Smooth muscle cell (in vitro differentiated cells): ENCODE measurements around the gene L3MBTL2. TPM values are rescaled to one million over a fixed set of nuclear protein-coding genes. Genes with fewer than 3 reads are reported as not detected.

Experiments used
- DNase-seq: peaks from one replicate; lab custom pipeline; 2025; ENCODE audit not compliant: unreplicated experiment; lab: John Stamatoyannopoulos, UW
- H2AFZ ChIP-seq: fragments of 200-600 bp; sonication (generic); 2 replicates; pipeline ENCODE4 v1.6.0; 2016; ENCODE audit warnings: antibody characterized with exemption, low read depth, mild to moderate bottlenecking
- H3F3A ChIP-seq: fragments of 200-600 bp; sonication (generic); 2 replicates; pipeline ENCODE4 v1.6.0; 2017; ENCODE audit warnings: antibody characterized with exemption, low read depth
- H3K27ac ChIP-seq: fragments of 200-600 bp; sonication (generic); 2 replicates; pipeline ENCODE4 v1.5.1; 2016; ENCODE audit warnings: low read depth, mild to moderate bottlenecking
- H3K27me3 ChIP-seq: fragments of 200-600 bp; sonication (generic); 2 replicates; pipeline ENCODE4 v1.6.1; 2016; ENCODE audit warnings: low read depth, mild to moderate bottlenecking
- H3K36me3 ChIP-seq: fragments of 200-600 bp; sonication (generic); 2 replicates; pipeline ENCODE4 v1.5.1; 2016; ENCODE audit warnings: low read depth
- H3K4me1 ChIP-seq: fragments of 200-600 bp; sonication (generic); 2 replicates; pipeline ENCODE4 v1.5.1; 2016; ENCODE audit warnings: low read depth
- H3K4me2 ChIP-seq: fragments of 200-600 bp; sonication (generic); 2 replicates; pipeline ENCODE4 v1.6.0; 2016; ENCODE audit warnings: mild to moderate bottlenecking
- H3K4me3 ChIP-seq: fragments of 200-600 bp; sonication (generic); 2 replicates; pipeline ENCODE4 v1.5.1; 2016; ENCODE audit warnings: mild to moderate bottlenecking
- H3K79me2 ChIP-seq: fragments of 200-600 bp; sonication (generic); 2 replicates; pipeline ENCODE4 v1.6.0; 2016; ENCODE audit warnings: low read depth, mild to moderate bottlenecking
- H3K9ac ChIP-seq: fragments of 200-600 bp; sonication (generic); 2 replicates; pipeline ENCODE4 v1.6.0; 2016; ENCODE audit warnings: low read depth
- H3K9me3 ChIP-seq: fragments of 200-600 bp; sonication (generic); replicated peaks from 2 replicates; pipeline ENCODE4 v1.5.1; 2016; ENCODE audit warnings: low read depth
- H4K20me1 ChIP-seq: fragments of 200-600 bp; sonication (generic); 2 replicates; pipeline ENCODE4 v1.6.0; 2016; ENCODE audit warnings: low read depth
- WGBS: methylation state at CpG from one replicate; pipeline ENCODE4 v1.1.7; 2016; ENCODE audit warnings: low lambda C conversion rate; 5-methylcytosine and 5-hydroxymethylcytosine counted together
- microRNA-seq: library from miRNA; unstranded; fragments of <30 nt; microRNA quantifications from one replicate; pipeline ENCODE4, GENCODE V29; 2016; ENCODE audit warnings: borderline number of aligned reads
- polyA plus RNA-seq: library from polyadenylated mRNA; unstranded; fragments of >200 nt; fragmentation: Nextera tagmentation; extraction: Ambion mirVana; gene quantifications from 2 replicates; pipeline ENCODE4 v1.2.1, GENCODE V29; 2016
- small RNA-seq: library from RNA; depleted of rRNA; stranded (forward); fragments of <200 nt; gene quantifications from one replicate; pipeline ENCODE3, GENCODE V24; 2014
- total RNA-seq: library from RNA; depleted of rRNA; stranded (reverse); fragments of >200 nt; gene quantifications from 2 replicates; pipeline ENCODE4 v1.2.3, GENCODE V29; 2014
- TF ChIP-seq, protein P1 (sequence below): fragments of 200-600 bp; sonication (generic); IDR thresholded peaks from 2 replicates; pipeline ENCODE4 v1.5.1; 2017; ENCODE audit warnings: borderline replicate concordance, mild to moderate bottlenecking, antibody characterized with exemption; ENCODE audit not compliant: insufficient read depth, poor library complexity, severe bottlenecking

Gene L3MBTL2
- total and polyA plus RNA-seq, 2 experiments from 2014 or later, result 10.7 to 15.5 TPM

DNA sequence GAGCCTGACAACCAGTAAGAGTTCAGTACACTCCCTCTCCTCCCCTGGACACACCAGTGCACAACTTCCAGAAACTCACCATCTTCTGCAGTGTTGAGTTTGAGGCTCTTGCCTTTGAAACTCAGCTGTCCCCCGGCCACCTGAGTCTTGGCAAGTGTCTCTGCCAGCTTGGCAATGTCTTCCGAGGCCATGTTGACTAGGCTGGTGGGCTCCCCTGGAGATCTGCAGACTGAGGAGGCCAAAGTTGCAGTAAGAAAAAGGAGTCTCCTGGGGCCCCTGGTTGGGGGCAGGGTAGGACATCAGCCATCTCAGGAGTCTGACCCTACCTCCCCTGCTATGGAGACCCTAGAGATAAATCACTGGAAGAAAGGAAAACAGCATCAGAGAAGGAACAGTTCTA lies 75.7 kb downstream of the L3MBTL2 start:
- TF ChIP-seq, protein P1, sequence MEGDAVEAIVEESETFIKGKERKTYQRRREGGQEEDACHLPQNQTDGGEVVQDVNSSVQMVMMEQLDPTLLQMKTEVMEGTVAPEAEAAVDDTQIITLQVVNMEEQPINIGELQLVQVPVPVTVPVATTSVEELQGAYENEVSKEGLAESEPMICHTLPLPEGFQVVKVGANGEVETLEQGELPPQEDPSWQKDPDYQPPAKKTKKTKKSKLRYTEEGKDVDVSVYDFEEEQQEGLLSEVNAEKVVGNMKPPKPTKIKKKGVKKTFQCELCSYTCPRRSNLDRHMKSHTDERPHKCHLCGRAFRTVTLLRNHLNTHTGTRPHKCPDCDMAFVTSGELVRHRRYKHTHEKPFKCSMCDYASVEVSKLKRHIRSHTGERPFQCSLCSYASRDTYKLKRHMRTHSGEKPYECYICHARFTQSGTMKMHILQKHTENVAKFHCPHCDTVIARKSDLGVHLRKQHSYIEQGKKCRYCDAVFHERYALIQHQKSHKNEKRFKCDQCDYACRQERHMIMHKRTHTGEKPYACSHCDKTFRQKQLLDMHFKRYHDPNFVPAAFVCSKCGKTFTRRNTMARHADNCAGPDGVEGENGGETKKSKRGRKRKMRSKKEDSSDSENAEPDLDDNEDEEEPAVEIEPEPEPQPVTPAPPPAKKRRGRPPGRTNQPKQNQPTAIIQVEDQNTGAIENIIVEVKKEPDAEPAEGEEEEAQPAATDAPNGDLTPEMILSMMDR, result no peak
- Histone ChIP-seq H3K4me3 (no peak overlapping the region), H2AFZ (no peak overlapping the region), H4K20me1 (peaks cover 9% of the 10 kb centered on the region), H3K4me2 (no peak overlapping the region), H3F3A (peaks cover 7% of the 10 kb centered on the region), H3K9ac (no peak overlapping the region), H3K9me3 (no peaks in the 10 kb centered on the region), H3K79me2 (peaks cover 30% of the 10 kb centered on the region), H3K4me1 (peaks cover 6% of the 10 kb centered on the region), H3K36me3 (peaks cover 8% of the 10 kb centered on the region), H3K27me3 (no peaks in the 10 kb centered on the region), H3K27ac (no peak overlapping the region)
- WGBS, result 100% methylated on average over 2 of the region's 2 CpGs
- DNase-seq, result no peak

Small RNA genes within 50 kb of the gene (microRNA-seq; reads per million reads assigned to microRNA genes)
- gene MIR6889, result not detected

Small RNA genes within 50 kb of the gene (small RNA-seq; reads per million reads assigned to genes)
- not detected for gene MIR6889
- not detected for gene RNU6-375P

Other genes with a start within 250 kb of the L3MBTL2 start
- 46.4 and 46.8 TPM in 2 replicates for gene EP300, start 112.7 kb upstream of the L3MBTL2 start, total RNA-seq
- 10.3 and 27.8 TPM in 2 replicates for gene EP300, start 112.7 kb upstream of the L3MBTL2 start, polyA plus RNA-seq
- 1.2 TPM in 1 of 2 replicates, not detected in the other for gene CHADL, start 35.6 kb downstream of the L3MBTL2 start, total RNA-seq
- gene CHADL, start 35.6 kb downstream of the L3MBTL2 start, polyA plus RNA-seq, result 0.17 and 2.2 TPM in 2 replicates
- 20.6 and 24.8 TPM in 2 replicates for gene RANGAP1, start 80.9 kb downstream of the L3MBTL2 start, total RNA-seq
- 21.7 and 38.4 TPM in 2 replicates for gene RANGAP1, start 80.9 kb downstream of the L3MBTL2 start, polyA plus RNA-seq
- gene ZC3H7B, start 96.2 kb downstream of the L3MBTL2 start, total RNA-seq, result 20.3 and 20.6 TPM in 2 replicates
- 3.7 and 5.5 TPM in 2 replicates for gene ZC3H7B, start 96.2 kb downstream of the L3MBTL2 start, polyA plus RNA-seq
- gene TEF, start 176.6 kb downstream of the L3MBTL2 start, total RNA-seq, result 6.4 and 7.7 TPM in 2 replicates
- gene TEF, start 176.6 kb downstream of the L3MBTL2 start, polyA plus RNA-seq, result 7.6 and 9.0 TPM in 2 replicates
- gene TOB2, start 241.5 kb downstream of the L3MBTL2 start, total RNA-seq, result 17.9 and 19.7 TPM in 2 replicates
- 25.6 and 27.0 TPM in 2 replicates for gene TOB2, start 241.5 kb downstream of the L3MBTL2 start, polyA plus RNA-seq